ENCODE measurements around the gene ZBBX. TPM values are rescaled to one million over a fixed set of nuclear protein-coding genes. Genes with fewer than 3 reads are reported as not detected.
"Not testable (repeated sequence)": the region's sequence is repeated elsewhere in the genome, so short reads cannot be mapped to it uniquely, and the experiment has no call there.

The ZBBX gene, protein sequence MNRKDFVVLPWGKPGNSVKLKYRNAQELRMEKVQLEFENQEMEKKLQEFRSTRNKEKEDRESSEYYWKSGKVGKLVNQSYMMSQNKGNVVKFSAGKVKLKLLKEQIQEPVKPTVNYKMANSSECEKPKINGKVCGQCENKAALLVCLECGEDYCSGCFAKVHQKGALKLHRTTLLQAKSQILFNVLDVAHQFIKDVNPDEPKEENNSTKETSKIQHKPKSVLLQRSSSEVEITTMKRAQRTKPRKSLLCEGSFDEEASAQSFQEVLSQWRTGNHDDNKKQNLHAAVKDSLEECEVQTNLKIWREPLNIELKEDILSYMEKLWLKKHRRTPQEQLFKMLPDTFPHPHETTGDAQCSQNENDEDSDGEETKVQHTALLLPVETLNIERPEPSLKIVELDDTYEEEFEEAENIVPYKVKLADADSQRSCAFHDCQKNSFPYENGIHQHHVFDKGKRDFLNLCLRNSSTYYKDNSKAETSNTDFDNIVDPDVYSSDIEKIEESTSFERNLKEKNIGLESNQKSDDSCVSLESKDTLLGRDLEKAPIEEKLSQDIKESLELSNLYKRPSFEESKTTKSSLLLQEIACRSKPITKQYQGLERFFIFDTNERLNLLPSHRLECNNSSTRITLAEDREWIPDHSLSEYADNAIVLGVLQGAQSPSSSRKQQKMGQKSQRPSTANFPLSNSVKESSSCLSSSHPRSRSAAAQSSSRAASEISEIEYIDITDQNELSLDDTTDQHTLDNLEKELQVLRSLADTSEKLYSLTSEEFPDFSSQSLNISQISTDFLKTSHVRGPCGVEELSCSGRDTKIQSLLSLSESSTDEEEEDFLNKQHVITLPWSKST
- total RNA-seq = not detected

DNA sequence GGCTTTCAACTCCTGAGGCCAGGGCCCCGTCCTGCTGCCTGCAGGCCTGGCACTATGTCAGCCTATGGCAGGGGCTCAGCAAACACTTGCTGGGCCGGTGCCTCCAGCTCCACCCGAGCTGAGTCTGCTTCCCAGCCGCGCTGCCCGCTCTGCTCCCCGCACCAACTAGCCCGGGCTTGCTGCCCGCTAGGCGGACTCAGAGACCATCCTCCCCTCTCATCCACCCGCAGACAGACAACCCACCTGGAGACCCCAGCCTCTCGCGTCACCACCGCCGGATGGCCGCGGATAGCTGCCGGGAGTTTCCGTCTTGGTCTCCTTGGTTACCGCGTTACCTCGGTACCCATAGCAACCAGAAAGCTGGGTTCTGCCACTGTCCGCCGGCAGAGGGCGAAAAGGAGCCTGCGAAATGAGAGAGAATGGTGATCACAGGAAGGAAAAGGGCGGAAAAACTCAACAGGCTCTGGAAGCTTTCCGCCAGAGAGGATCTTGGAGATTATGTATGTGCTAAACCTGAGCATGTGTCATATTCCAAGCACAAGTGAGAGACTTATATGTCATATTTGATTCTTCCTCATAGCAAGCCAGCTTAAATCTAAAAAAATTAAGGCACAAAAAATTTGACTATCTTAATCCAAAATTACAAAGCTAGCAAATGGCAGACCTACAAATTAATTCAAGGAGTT, at the start of gene ZBBX:
TSS of gene ZBBX (minus strand) at position 294 of the 686 bp plus-strand sequence. CDS start 7,396 bp downstream, outside the sequence.
- peak; percentile 84 for DNase-seq
- peaks cover 4% of the 10 kb centered on the region for H3K4me1 Mint-ChIP-seq
- H3K36me3 Mint-ChIP-seq = no peaks in the 10 kb centered on the region
- no peaks in the 10 kb centered on the region for H3K9me3 Mint-ChIP-seq
- H3K4me3 Mint-ChIP-seq = peak within 1 kb of the TSS; percentile 82
- H3K27ac Mint-ChIP-seq = no peak within 1 kb of the TSS
- peaks cover 13% of the 10 kb centered on the region for H3K27me3 Mint-ChIP-seq

DNA sequence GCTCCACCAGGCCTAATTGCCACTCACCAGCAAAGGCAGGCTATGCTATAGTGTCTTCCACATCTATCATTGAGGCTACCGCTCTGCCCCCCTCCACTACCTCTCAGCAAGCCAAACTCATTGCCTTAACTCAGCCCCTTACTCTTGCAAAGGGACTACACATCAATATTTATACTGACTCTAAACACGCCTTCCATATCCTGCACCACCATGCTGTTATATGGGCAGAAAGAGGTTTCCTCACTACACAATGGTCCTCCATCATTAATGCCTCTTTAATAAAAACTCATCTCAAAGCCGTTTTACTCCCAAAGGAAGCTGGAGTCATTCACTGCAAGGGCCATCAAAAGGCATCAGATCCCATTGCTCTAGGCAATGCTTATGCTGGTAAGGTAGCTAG, 46.9 kb upstream of the ZBBX start:
- not testable (repeated sequence) for DNase-seq, H3K27me3 Mint-ChIP-seq, H3K4me1 Mint-ChIP-seq, H3K9me3 Mint-ChIP-seq, H3K36me3 Mint-ChIP-seq, H3K4me3 Mint-ChIP-seq, H3K27ac Mint-ChIP-seq

DNA sequence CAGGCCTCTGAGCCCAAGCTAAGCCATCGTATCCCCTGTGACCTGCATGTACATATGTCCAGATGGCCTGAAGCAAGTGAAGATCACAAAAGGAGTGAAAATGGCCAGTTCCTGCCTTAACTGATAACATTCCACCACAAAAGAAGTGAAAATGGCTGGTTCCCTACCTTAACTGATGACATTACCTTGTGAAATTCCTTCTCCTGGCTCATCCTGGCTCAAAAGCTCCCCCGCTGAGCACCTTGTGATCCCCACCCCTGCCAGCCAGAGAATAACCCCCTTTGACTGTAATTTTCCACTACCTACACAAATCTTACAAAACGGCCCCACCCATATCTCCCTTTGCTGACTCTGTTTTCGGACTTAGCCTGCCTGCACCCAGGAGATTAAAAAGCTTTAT, 42.3 kb upstream of the ZBBX start:
- not testable (repeated sequence) for H3K27ac Mint-ChIP-seq, DNase-seq, H3K36me3 Mint-ChIP-seq, H3K4me3 Mint-ChIP-seq, H3K9me3 Mint-ChIP-seq, H3K27me3 Mint-ChIP-seq, H3K4me1 Mint-ChIP-seq

DNA sequence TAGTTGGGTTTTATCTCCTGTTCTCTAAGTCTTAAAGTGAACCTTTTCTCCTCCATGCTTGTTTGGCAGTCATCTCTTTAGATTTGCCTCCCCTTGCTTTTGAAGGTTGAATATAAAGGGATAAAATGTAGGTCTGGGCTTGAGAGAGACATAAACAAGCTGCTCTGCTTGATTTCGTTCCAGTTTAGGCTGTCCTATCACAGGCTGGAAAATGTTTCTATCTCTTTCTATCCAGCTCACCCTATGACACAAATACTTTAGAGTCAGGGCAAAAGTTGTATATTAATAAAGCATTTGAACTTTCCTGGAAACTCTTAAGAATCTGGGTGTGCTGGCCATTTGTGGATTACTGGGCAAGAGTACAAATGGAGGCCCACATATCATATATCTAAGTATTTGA, 29.5 kb upstream of the ZBBX start:
- DNase-seq = no peak
- H3K4me3 Mint-ChIP-seq = no peak overlapping the region
- no peaks in the 10 kb centered on the region for H3K9me3 Mint-ChIP-seq
- no peaks in the 10 kb centered on the region for H3K36me3 Mint-ChIP-seq
- no peak overlapping the region for H3K27ac Mint-ChIP-seq
- no peaks in the 10 kb centered on the region for H3K27me3 Mint-ChIP-seq
- no peaks in the 10 kb centered on the region for H3K4me1 Mint-ChIP-seq

DNA sequence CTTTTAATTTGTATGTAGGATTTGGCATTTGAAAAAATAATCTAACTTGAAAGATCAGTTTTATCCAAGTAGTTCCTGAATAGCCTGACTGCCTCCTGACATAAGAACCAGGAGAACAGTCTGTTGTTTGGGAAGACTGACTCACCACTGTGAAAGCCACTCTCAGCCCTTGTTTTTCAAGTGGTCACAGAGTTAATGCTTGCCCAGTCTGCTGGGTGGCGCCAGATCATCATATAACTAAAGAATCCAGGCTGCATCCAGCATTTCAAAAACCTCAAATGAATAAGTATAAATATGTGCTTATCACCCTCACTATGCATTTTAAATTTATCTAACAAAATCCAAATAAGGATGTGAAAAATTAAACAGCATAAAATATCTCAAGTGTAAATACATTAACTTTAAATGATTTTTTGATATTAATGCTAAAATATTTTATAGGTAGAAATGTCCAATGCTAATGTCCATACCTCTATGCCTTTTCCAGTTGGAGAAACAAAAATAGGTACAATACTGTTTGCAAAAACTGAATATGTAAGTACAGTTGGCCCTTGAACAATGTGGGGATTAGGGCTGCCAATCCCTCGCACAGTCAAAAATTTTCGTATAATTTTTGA, 26.9 kb upstream of the ZBBX start:
- Mint-ChIP-seq H3K36me3 (no peaks in the 10 kb centered on the region), H3K4me3 (no peak overlapping the region), H3K27me3 (no peaks in the 10 kb centered on the region), H3K9me3 (no peaks in the 10 kb centered on the region), H3K4me1 (no peaks in the 10 kb centered on the region), H3K27ac (no peak overlapping the region)
- DNase-seq = peak; percentile 2

DNA sequence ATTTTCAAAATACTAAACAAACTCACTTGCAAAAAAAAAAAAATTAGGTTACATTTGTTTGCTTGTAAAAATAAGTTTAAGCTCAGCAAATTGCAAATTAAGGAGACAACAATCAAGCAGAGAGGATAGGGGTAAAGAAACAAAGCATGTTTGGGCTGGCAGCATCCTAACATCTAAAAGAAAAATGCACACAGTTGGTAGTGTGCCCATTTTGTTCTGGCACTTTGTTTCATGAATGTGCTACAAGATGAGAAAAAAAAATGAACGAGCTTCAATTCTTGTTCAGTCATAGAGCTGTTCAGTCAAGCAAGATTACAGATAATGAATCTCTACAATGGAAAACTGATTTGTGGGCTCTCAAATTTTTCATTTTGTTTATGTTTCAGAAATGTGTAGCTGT, 17.7 kb upstream of the ZBBX start:
- no peaks in the 10 kb centered on the region for H3K4me1 Mint-ChIP-seq
- no peak overlapping the region for H3K27ac Mint-ChIP-seq
- no peak overlapping the region for H3K4me3 Mint-ChIP-seq
- peaks cover 17% of the 10 kb centered on the region for H3K27me3 Mint-ChIP-seq
- DNase-seq = no peak
- no peaks in the 10 kb centered on the region for H3K9me3 Mint-ChIP-seq
- no peaks in the 10 kb centered on the region for H3K36me3 Mint-ChIP-seq

DNA sequence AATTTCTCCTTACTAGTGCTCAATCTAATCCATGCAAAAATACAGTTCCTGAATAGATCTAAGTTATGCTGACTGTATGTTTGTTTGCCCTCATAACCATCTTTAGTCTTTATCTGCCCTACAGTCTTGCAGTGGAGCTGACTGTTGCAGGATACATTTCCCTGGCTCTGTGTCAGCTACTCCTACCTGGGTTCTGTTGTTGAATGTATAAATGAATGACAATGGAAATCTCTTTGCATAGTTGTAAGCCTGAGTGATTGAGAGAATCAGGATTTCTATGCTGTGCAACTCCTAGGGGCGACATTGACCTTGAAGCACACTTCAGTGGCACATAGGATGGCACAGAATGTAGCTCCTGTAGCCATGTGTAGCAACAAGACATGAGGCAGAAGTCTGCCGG, 16.0 kb upstream of the ZBBX start:
- Mint-ChIP-seq H3K4me1 (no peaks in the 10 kb centered on the region), H3K27ac (no peak overlapping the region)

DNA sequence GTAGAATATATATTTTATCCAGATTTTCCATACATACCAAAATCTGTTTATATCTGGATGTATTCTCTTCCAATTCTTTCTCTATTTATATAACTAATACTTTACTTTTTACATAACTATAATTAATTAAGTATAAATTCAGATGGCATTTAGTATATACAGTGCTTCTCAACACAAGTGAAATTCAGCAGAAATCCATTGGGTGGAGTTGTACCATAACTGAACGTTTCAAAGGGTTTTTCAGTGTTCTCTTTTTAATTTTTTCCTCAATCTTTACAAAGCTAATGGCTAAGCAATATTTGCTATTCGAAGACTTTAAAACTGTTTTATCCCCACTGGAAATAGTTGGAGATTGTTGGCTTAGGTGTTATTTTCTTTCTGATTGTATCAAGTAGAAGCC, 13.9 kb upstream of the ZBBX start:
- no peak for DNase-seq
- Mint-ChIP-seq H3K4me3 (no peak overlapping the region), H3K9me3 (no peaks in the 10 kb centered on the region)

More for the DNA sequence above, 16.0 kb upstream of the ZBBX start:
- DNase-seq = no peak
- no peaks in the 10 kb centered on the region for H3K9me3 Mint-ChIP-seq
- no peak overlapping the region for H3K4me3 Mint-ChIP-seq
- H3K36me3 Mint-ChIP-seq = no peaks in the 10 kb centered on the region
- peaks cover 22% of the 10 kb centered on the region for H3K27me3 Mint-ChIP-seq

DNA sequence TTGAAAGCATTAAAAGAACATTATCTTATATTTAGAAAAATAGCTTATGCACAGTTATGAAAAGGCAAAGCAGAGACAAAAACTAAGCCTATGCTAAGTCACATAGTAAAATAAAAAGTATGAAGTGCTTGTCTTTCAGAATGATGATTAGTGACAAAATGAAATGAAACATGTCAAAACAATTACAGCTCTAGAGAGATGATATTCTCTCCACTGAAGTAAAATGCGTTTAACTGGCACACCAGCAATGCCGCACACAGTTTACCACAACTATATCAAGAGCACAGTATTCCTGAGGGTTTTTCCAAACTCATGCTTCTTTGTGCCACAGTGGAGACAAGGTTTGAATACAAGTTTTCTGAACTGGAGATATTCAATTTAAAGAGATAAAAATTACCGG, 2.1 kb upstream of the ZBBX start:
- H3K36me3 Mint-ChIP-seq = no peaks in the 10 kb centered on the region
- H3K4me1 Mint-ChIP-seq = peaks cover 4% of the 10 kb centered on the region
- no peaks in the 10 kb centered on the region for H3K9me3 Mint-ChIP-seq
- H3K27me3 Mint-ChIP-seq = peaks cover 16% of the 10 kb centered on the region
- H3K27ac Mint-ChIP-seq = no peak overlapping the region
- H3K4me3 Mint-ChIP-seq = no peak overlapping the region
- no peak for DNase-seq

More for the DNA sequence above, 13.9 kb upstream of the ZBBX start:
- Mint-ChIP-seq H3K27ac (no peak overlapping the region), H3K36me3 (no peaks in the 10 kb centered on the region), H3K27me3 (peaks cover 16% of the 10 kb centered on the region), H3K4me1 (no peaks in the 10 kb centered on the region)

DNA sequence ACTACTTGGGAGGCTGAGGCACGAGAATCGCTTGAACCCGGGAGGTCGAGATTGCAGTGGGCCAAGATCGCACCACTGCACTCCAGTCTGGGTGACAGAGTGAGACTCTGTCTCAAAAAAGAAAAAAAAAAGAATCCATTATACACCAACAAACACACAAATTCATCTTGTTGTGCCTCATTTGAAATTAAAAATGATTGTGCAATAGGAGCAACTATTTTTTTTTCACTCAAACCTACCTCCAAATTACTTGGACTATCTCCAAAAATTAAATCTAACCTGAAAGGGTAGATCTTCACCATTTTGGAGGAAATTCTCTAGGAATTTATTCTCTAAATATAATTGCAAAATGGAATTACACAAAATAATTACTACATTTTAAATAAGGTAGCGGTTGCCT, 4.6 kb downstream of the ZBBX start:
- H3K4me1 Mint-ChIP-seq = peaks cover 4% of the 10 kb centered on the region
- H3K36me3 Mint-ChIP-seq = no peaks in the 10 kb centered on the region
- no peak for DNase-seq
- H3K27ac Mint-ChIP-seq = no peak overlapping the region
- peaks cover 17% of the 10 kb centered on the region for H3K27me3 Mint-ChIP-seq
- no peaks in the 10 kb centered on the region for H3K9me3 Mint-ChIP-seq
- no peak overlapping the region for H3K4me3 Mint-ChIP-seq

DNA sequence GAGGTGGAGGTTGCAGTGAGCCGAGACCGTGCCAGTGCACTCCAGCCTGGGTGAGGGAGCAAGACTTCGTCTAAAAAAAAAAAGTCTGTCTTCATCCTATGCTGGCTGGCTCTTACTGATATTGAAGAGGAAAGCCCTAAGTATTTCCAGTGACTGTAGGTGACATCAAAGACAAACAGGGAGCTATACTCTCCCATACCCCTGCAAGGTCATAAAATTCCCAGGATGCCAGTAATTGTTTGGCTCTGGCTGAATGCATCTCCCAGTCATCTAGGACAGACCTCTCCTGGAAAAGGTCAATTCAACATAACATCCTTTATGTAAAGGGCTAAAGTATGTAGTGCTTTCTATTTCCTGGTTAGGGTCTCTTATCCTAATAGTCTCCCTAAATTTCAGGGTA, 8.0 kb downstream of the ZBBX start:
- Mint-ChIP-seq H3K4me3 (no peak overlapping the region), H3K9me3 (no peaks in the 10 kb centered on the region), H3K36me3 (no peaks in the 10 kb centered on the region), H3K4me1 (no peaks in the 10 kb centered on the region), H3K27ac (no peak overlapping the region), H3K27me3 (peaks cover 4% of the 10 kb centered on the region)
- no peak for DNase-seq

DNA sequence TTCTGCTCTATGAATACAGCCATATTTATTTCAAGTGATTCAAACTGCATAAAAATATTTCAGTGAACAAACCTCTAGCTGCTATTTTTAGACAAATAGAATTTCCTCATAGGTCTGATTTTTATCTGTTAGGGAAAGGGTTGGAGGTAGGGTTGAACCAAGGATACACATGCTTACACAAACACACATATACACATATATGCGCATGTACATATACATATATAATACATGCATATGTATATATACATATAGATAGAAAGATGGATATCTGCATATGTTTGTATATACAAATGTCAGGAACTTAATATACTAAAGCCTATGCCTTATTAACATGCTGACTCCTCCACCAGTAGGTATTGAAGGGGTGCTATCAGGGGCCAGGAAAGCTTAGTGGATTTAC, 18.1 kb downstream of the ZBBX start:
- DNase-seq = no peak
- no peaks in the 10 kb centered on the region for H3K9me3 Mint-ChIP-seq
- peaks cover 11% of the 10 kb centered on the region for H3K27me3 Mint-ChIP-seq
- no peaks in the 10 kb centered on the region for H3K4me1 Mint-ChIP-seq
- H3K4me3 Mint-ChIP-seq = no peak overlapping the region
- no peak overlapping the region for H3K27ac Mint-ChIP-seq
- no peaks in the 10 kb centered on the region for H3K36me3 Mint-ChIP-seq

DNA sequence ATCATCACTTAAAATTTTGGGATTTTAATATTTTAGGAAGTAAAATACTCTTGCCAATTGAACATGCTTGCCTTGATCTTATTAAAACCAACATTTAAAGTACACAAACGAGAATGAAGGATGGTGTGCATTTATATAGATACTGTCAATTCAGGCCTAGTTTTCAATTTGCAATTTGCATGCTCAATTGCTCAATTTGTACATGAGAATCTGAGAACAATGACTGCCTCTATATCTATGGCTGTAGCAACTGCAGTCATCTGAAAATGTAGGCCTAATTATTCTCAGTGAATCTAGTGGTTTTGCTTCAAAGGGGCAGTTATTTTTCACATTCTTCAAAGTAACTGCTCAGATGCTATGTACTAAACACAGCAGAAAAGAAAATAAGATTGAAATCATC, 18.8 kb downstream of the ZBBX start:
- DNase-seq = no peak
- H3K27me3 Mint-ChIP-seq = peaks cover 6% of the 10 kb centered on the region
- H3K4me3 Mint-ChIP-seq = no peak overlapping the region
- H3K27ac Mint-ChIP-seq = no peak overlapping the region
- H3K36me3 Mint-ChIP-seq = no peaks in the 10 kb centered on the region
- no peaks in the 10 kb centered on the region for H3K4me1 Mint-ChIP-seq
- no peaks in the 10 kb centered on the region for H3K9me3 Mint-ChIP-seq

DNA sequence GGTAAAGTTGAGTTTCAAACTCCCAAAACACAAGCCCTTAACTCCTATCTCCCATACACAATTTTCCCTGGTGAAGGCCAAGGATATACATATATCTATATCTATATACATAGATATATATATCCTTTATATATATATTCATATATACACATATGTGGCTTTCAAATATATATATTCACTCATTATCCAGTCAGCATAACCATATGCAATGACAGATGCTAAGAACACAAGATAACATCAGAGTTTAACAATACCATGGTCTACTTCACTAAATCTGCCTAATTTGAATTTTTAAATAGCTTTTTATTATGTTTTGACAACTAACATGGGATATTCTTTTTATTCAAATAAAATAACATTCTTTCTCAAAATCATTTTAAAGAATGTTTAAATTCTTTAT, 24.7 kb downstream of the ZBBX start:
- no peak for DNase-seq
- no peak overlapping the region for H3K4me3 Mint-ChIP-seq
- no peaks in the 10 kb centered on the region for H3K36me3 Mint-ChIP-seq
- no peak overlapping the region for H3K27ac Mint-ChIP-seq
- no peaks in the 10 kb centered on the region for H3K9me3 Mint-ChIP-seq
- no peaks in the 10 kb centered on the region for H3K4me1 Mint-ChIP-seq
- H3K27me3 Mint-ChIP-seq = peaks cover 10% of the 10 kb centered on the region

DNA sequence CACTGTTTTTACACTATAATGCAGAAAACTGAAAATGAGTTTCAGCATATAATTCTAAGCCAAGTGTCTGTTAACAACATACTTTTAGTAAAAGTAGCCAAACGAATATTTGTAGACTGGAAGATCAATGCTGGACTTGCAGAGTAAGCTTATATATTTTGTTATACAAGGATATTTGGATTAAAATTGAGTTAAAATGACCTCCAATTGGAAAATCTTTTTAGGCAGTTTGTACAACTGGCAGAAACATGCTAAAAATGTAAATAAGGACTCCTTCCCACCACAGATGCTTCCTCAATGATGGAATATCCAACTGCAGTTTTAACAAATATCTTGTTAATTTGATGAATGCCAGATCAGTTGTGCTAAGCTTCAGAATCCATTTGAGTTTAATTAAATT, 25.3 kb downstream of the ZBBX start:
- H3K27me3 Mint-ChIP-seq = peaks cover 10% of the 10 kb centered on the region
- no peaks in the 10 kb centered on the region for H3K36me3 Mint-ChIP-seq
- no peak overlapping the region for H3K27ac Mint-ChIP-seq
- H3K4me1 Mint-ChIP-seq = no peaks in the 10 kb centered on the region
- no peak for DNase-seq
- no peak overlapping the region for H3K4me3 Mint-ChIP-seq
- H3K9me3 Mint-ChIP-seq = no peaks in the 10 kb centered on the region

All from activated naive CD8-positive, alpha-beta T cell treated with anti-CD3 and anti-CD28 coated beads for 36 hours (primary cell).